HG03575 (cell line): ENCODE data around the gene NPC2.

Source experiments
- ATAC-seq: cut with Tn5 transposase; IDR thresholded peaks from one replicate; pipeline ENCODE4 v1.9.1; 2021; ENCODE audit not compliant: unreplicated experiment, insufficient number of reproducible peaks, low FRiP score; ENCODE audit errors: extremely low read depth

The NPC2 gene

GRCh38 chr14:74441113-74441512 lies 52.0 kb downstream of the NPC2 start:
- no peak for ATAC-seq

DNA sequence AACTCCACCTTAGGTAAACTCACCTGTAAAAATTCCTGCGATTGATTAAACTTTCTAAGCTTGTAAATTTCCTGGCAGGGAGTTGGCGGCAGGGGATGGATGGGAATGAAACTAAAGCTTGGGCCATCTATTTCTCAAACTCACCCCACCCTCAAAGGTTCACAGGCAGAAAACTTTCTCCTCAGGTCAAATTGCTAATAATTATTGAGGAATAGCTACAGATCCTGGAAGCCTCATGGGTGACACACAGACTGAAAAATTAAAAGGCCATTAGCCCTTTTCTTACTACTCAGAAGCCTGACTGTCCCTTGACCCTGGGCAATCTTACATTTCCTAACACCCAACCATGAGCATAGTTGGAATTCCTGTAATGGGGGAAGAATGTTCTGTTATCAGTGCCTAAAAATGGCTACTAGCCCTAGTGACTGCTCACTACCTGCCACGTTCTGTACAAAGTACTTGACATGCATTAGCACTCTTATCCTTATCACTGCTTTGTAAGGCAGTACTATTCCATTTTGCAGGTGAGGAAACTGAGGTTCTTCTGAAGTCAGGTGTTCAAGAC lies 54.7 kb downstream of the NPC2 start:
- no peak for ATAC-seq

GRCh38 chr14:74437496-74438053 lies 55.5 kb downstream of the NPC2 start:
- ATAC-seq: no peak

GRCh38 chr14:74434294-74434693 lies 58.8 kb downstream of the NPC2 start:
- ATAC-seq: no peak

DNA sequence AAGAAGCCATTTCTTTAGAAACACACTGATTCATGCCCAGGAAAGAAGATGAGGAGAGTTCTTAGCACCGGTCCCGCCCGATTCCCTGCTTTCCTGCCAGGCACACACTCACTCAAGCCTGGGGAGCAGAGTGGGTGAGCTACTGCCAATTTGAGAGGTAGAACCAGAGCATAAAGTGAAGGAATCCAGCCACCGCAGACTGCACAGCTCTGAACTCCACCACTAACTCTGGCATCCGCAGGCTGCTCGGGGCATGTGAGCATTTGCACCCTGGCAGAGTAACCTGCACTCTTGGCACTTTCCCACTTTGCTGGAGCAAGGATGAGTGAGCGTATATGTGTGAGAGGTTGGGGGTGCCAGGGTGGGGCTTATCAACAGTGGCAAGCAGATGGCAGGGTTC lies 63.1 kb downstream of the NPC2 start:
- ATAC-seq: no peak
